A549 (cell line): ENCODE results near the gene ANKRD27. TPM values are rescaled to one million over a fixed set of nuclear protein-coding genes. Genes with fewer than 3 reads are reported as not detected.

Source experiments
- ATAC-seq, 2 experiments: fragments of 200-7000 bp in 1 of 2; fragments of >200 bp in 1 of 2; cut with Nextera tagmentation in 1 of 2; cut with Tn5 transposase in 1 of 2; 3 replicates each; pipeline versions ENCODE4 v1.8.0 to v1.9.1; 2018 to 2020; ENCODE audit warnings: mild to moderate bottlenecking in 1 of 2, moderate library complexity in 1 of 2
- CTCF ChIA-PET: fragments of 300-600 bp; sonication (Branson Sonifier 250); formaldehyde crosslinking; extraction: SDS; loops from one replicate; lab custom pipeline; 2021; ENCODE audit warnings: antibody characterized with exemption, inconsistent platforms; lab: Yijun Ruan, JAX
- POLR2A ChIA-PET: fragments of 350-600 bp; formaldehyde crosslinking; extraction: SDS; loops from one replicate; lab custom pipeline; 2021; ENCODE audit warnings: antibody characterized with exemption, inconsistent platforms; lab: Yijun Ruan, JAX
- DNase-seq, 2 experiments: peaks; one replicate each; pipeline versions ENCODE4 v3.0.0 to v3.0.0-alpha.2; 2011 to 2016; ENCODE audit warnings: low read depth in 1 of 2, low spot score in 1 of 2
- FAIRE-seq: peaks from 2 replicates; lab custom pipeline; 2011; peaks lifted over from hg19 to GRCh38; lab: Jason Lieb, UNC
- H3K27ac ChIP-seq, 2 experiments: fragments of >200 bp; sonication (Bioruptor Twin); formaldehyde crosslinking; 3 replicates each; pipeline ENCODE4 v1.5.1; 2016 to 2017
- H3K4me1 ChIP-seq: fragments of >200 bp; sonication (Bioruptor Twin); formaldehyde crosslinking; 3 replicates; pipeline ENCODE4 v1.6.1; 2016
- H3K4me2 ChIP-seq: fragments of >200 bp; sonication (Bioruptor Twin); formaldehyde crosslinking; 3 replicates; pipeline ENCODE4 v1.6.1; 2016
- H3K4me3 ChIP-seq: fragments of >200 bp; sonication (Bioruptor Twin); formaldehyde crosslinking; 3 replicates; pipeline ENCODE4 v1.5.1; 2016
- H3K9me3 ChIP-seq: fragments of >200 bp; sonication (Bioruptor Twin); formaldehyde crosslinking; 3 replicates; pipeline ENCODE4 v1.6.1; 2016
- ATOH8 ChIP-seq: fragments of 250-450 bp; sonication (Bioruptor Pico); IDR thresholded peaks from 2 replicates; pipeline ENCODE4 v1.5.0; 2020; ENCODE audit warnings: low read depth, mild to moderate bottlenecking, moderate library complexity
- BHLHE40 ChIP-seq: IDR thresholded peaks from 2 replicates; pipeline ENCODE4 v1.6.1; 2012; ENCODE audit warnings: low read depth, low read length, inconsistent platforms
- CHD4 ChIP-seq: fragments of 200-600 bp; sonication (generic); IDR thresholded peaks from 2 replicates; pipeline ENCODE4 v1.6.1; 2016; ENCODE audit warnings: antibody characterized with exemption, mild to moderate bottlenecking, borderline replicate concordance
- CTCF ChIP-seq: fragments of >200 bp; sonication (Bioruptor Twin); formaldehyde crosslinking; IDR thresholded peaks from 3 replicates; pipeline ENCODE4 v1.5.1; 2016
- E2F6 ChIP-seq: IDR thresholded peaks from 2 replicates; pipeline ENCODE4 v1.6.1; 2012; ENCODE audit warnings: low read depth, borderline replicate concordance
- EP300 ChIP-seq, 2 experiments: fragments of >200 bp; sonication (Bioruptor Twin); formaldehyde crosslinking; IDR thresholded peaks; 2 replicates in 1 of 2; 3 replicates in 1 of 2; pipeline ENCODE4 v1.6.1; 2016 to 2017
- ESRRA ChIP-seq: fragments of 150-350 bp; IDR thresholded peaks from 2 replicates; pipeline ENCODE4 v1.6.1; 2014; ENCODE audit warnings: mild to moderate bottlenecking, low read length, borderline replicate concordance
- FOSL2 ChIP-seq, 2 experiments: fragments of 450-650 bp in 1 of 2; fragments of >200 bp in 1 of 2; sonication (Bioruptor Twin) in 1 of 2; formaldehyde crosslinking; IDR thresholded peaks; 2 replicates each; pipeline versions ENCODE4 v1.5.0 to v1.6.1; 2016 to 2020; ENCODE audit warnings: mild to moderate bottlenecking in 1 of 2, moderate library complexity in 1 of 2
- FOXS1 ChIP-seq: fragments of 250-450 bp; sonication (Bioruptor Pico); IDR thresholded peaks from 2 replicates; pipeline ENCODE4 v1.5.0; 2020; ENCODE audit warnings: mild to moderate bottlenecking, moderate library complexity
- GATA3 ChIP-seq: IDR thresholded peaks from 2 replicates; pipeline ENCODE4 v1.6.1; 2012; ENCODE audit warnings: borderline replicate concordance
- HES2 ChIP-seq: fragments of >200 bp; sonication (Bioruptor Twin); formaldehyde crosslinking; IDR thresholded peaks from 2 replicates; pipeline ENCODE4 v1.6.1; 2016
- HMGXB4 ChIP-seq: fragments of 250-450 bp; sonication (Bioruptor Pico); IDR thresholded peaks from 2 replicates; pipeline ENCODE4 v1.5.0; 2021; ENCODE audit warnings: mild to moderate bottlenecking, moderate library complexity, borderline replicate concordance
- HOXB5 ChIP-seq: fragments of 250-450 bp; sonication (Bioruptor Pico); IDR thresholded peaks from 2 replicates; pipeline ENCODE4 v1.5.0; 2020; ENCODE audit warnings: mild to moderate bottlenecking, moderate library complexity
- JUN ChIP-seq, 2 experiments: fragments of >200 bp; sonication (Bioruptor Twin); formaldehyde crosslinking; IDR thresholded peaks; 2 replicates in 1 of 2; 3 replicates in 1 of 2; pipeline ENCODE4 v1.6.1; 2016 to 2017
- KDM1A ChIP-seq: fragments of 200-600 bp; sonication (generic); IDR thresholded peaks from 2 replicates; pipeline ENCODE4 v1.6.1; 2016; ENCODE audit warnings: low read depth, mild to moderate bottlenecking
- KDM5A ChIP-seq: fragments of 200-600 bp; sonication (generic); IDR thresholded peaks from 2 replicates; pipeline ENCODE4 v1.6.1; 2016; ENCODE audit warnings: antibody characterized with exemption, mild to moderate bottlenecking
- MAFK ChIP-seq: fragments of 450-650 bp; IDR thresholded peaks from 2 replicates; pipeline ENCODE4 v1.6.1; 2014; ENCODE audit not compliant: partially characterized antibody
- MYC ChIP-seq: IDR thresholded peaks from 2 replicates; pipeline ENCODE4 v1.6.1; 2012; ENCODE audit warnings: mild to moderate bottlenecking, inconsistent platforms, low read length, improper control_type of control experiment, borderline replicate concordance
- PBX3 ChIP-seq: IDR thresholded peaks from 2 replicates; pipeline ENCODE4 v1.6.1; 2012
- PHF8 ChIP-seq: fragments of 200-600 bp; sonication (generic); IDR thresholded peaks from 2 replicates; pipeline ENCODE4 v1.6.1; 2016; ENCODE audit warnings: low read depth, mild to moderate bottlenecking, antibody characterized with exemption, moderate library complexity, borderline replicate concordance
- RAD21 ChIP-seq, 2 experiments: fragments of >200 bp in 1 of 2; sonication (Bioruptor Twin) in 1 of 2; formaldehyde crosslinking in 1 of 2; IDR thresholded peaks in 1 of 2; conservative IDR thresholded peaks in 1 of 2; 2 replicates in 1 of 2; 3 replicates in 1 of 2; pipeline ENCODE4 v1.6.1; 2012 to 2018; ENCODE audit warnings: inconsistent platforms in 1 of 2
- RARB ChIP-seq: fragments of 250-450 bp; sonication (Bioruptor Pico); IDR thresholded peaks from 2 replicates; pipeline ENCODE4 v1.8.0; 2021; ENCODE audit warnings: mild to moderate bottlenecking, moderate library complexity
- RNF2 ChIP-seq: fragments of 200-600 bp; sonication (generic); IDR thresholded peaks from 2 replicates; pipeline ENCODE4 v1.6.1; 2016; ENCODE audit warnings: low read depth, mild to moderate bottlenecking, antibody characterized with exemption, moderate library complexity, borderline replicate concordance
- SMC3 ChIP-seq: fragments of >200 bp; sonication (Bioruptor Twin); formaldehyde crosslinking; IDR thresholded peaks from 3 replicates; pipeline ENCODE4 v1.6.1; 2018; ENCODE audit warnings: inconsistent platforms
- TFCP2L1 ChIP-seq: fragments of 250-450 bp; sonication (Bioruptor Pico); IDR thresholded peaks from 2 replicates; pipeline ENCODE4 v1.5.0; 2021; ENCODE audit warnings: mild to moderate bottlenecking
- TP53 ChIP-seq: fragments of 250-450 bp; sonication (Bioruptor Pico); IDR thresholded peaks from 2 replicates; pipeline ENCODE4 v1.5.0; 2021; ENCODE audit warnings: mild to moderate bottlenecking, moderate library complexity
- USF2 ChIP-seq: fragments of 450-650 bp; IDR thresholded peaks from 2 replicates; pipeline ENCODE4 v1.6.1; 2014; ENCODE audit warnings: antibody characterized with exemption
- ZC3H11A ChIP-seq: fragments of 450-650 bp; IDR thresholded peaks from 2 replicates; pipeline ENCODE4 v1.6.1; 2014; ENCODE audit warnings: antibody characterized with exemption, mild to moderate bottlenecking
- ZNF302 ChIP-seq: fragments of 250-450 bp; sonication (Bioruptor Pico); IDR thresholded peaks from 2 replicates; pipeline ENCODE4 v1.9.0; 2021; ENCODE audit warnings: inconsistent platforms, mild to moderate bottlenecking, moderate library complexity
- WGBS: methylation state at CpG from one replicate; pipeline ENCODE4 v1.1.6; 2017; ENCODE audit errors: missing lambda C conversion rate; 5-methylcytosine and 5-hydroxymethylcytosine counted together
- polyA plus RNA-seq, 4 experiments: library from polyadenylated mRNA; depleted of rRNA in 3 of 4; stranded (reverse); fragments of >200 nt; fragmentation: RNase III in 1 of 4; extraction: RNeasy Plus Mini Kit Qiagen cat#74134 plus additional on column Dnase treatment in 1 of 4; gene quantifications; 2 replicates in 3 of 4; 3 replicates in 1 of 4; pipeline ENCODE4 v1.2.3, GENCODE V29; 2011 to 2017

The ANKRD27 gene
- polyA plus RNA-seq, 2 of the 4 experiments (the other 2 are of a cell fraction) = 23.1 to 60.8 TPM

- no peak for TF ChIP-seq HMGXB4 (CRISPR knock-in tag)
Measured at GRCh38 chr19:32675720-32676185, 773 bp upstream of the ANKRD27 start, which contains the start of gene RGS9BP (continued).

- ChIA-PET CTCF (interaction anchor here (0.7 to 1.4 kb wide), 9 partner anchors 14 to 510 kb away, joined by 3 to 5 read pairs (median 3); partner anchors contain the start of gene NUDT19), POLR2A (interaction anchor here (0.5 to 2.2 kb wide), 8 partner anchors 12 to 503 kb away, joined by 3 to 24 read pairs (median 4); partner anchors contain the start of genes DPY19L3, NUDT19, PDCD5 and RHPN2)
- Histone ChIP-seq H3K27ac (peak overlapping the region; percentile 82 to 88), H3K9me3 (no peaks in the 10 kb centered on the region; the same call in 2 of the 3 replicates), H3K4me1 (peaks cover 24% of the 10 kb centered on the region), H3K4me3 (peak overlapping the region; percentile 84), H3K4me2 (peak overlapping the region; percentile 85)
- ATAC-seq = peak in 1 of 2 experiments; percentile 26; a peak in 2 of 6 replicates
- FAIRE-seq = no peak
- WGBS = 4% methylated on average over 38 of the region's 67 CpGs
- DNase-seq = no peak
- TF ChIP-seq USF2 = no peak
- TF ChIP-seq FOSL2 (IDR thresholded peaks at IDR 0.05) = no peak
- TF ChIP-seq FOSL2 (CRISPR knock-in tag; IDR thresholded peaks at IDR 0.05) = no peak
- TF ChIP-seq KDM5A = no peak
- TF ChIP-seq PBX3 = no peak
- no peak for TF ChIP-seq ZNF302
- 0 out of 2 replicates have a peak, but pooled peaks have one; percentile 52 for TF ChIP-seq TP53 (CRISPR knock-in tag)
- TF ChIP-seq PHF8 = 0 out of 2 replicates have a peak, but pooled peaks have one; percentile 60
- TF ChIP-seq JUN (IDR thresholded peaks at IDR 0.05) = no peak
- no peak for TF ChIP-seq ZC3H11A
- no peak for TF ChIP-seq BHLHE40
- TF ChIP-seq E2F6 = peak; percentile 53; the same call in 1 of the 2 replicates
- 0 out of 2 replicates have a peak, but pooled peaks have one; percentile 9 for TF ChIP-seq MYC
- TF ChIP-seq SMC3 = 0 out of 3 replicates have a peak, but pooled peaks have one; percentile 15
- no peak for TF ChIP-seq RAD21 (conservative IDR thresholded peaks at IDR 0.05 in 1 of 2, IDR thresholded peaks at IDR 0.05 in 1 of 2)
- no peak for TF ChIP-seq FOXS1 (CRISPR knock-in tag)
- peak; percentile 19; the same call in 1 of the 2 replicates for TF ChIP-seq RNF2
- TF ChIP-seq TFCP2L1 (CRISPR knock-in tag) = no peak
- TF ChIP-seq MAFK = no peak
- TF ChIP-seq HES2 = no peak
- no peak for TF ChIP-seq CHD4
- no peak for TF ChIP-seq ESRRA
- TF ChIP-seq GATA3 = no peak
- no peak for TF ChIP-seq RARB (CRISPR knock-in tag)
- TF ChIP-seq EP300 (IDR thresholded peaks at IDR 0.05) = no peak
- TF ChIP-seq KDM1A = no peak
- TF ChIP-seq HOXB5 (CRISPR knock-in tag) = no peak; the same call in 1 of the 2 replicates
- peak; percentile 36; the same call in 1 of the 2 replicates for TF ChIP-seq ATOH8 (CRISPR knock-in tag)
- TF ChIP-seq CTCF = no peak
Measured at GRCh38 chr19:32674153-32674930, 638 bp downstream of the ANKRD27 start.
